Osteocyte (in vitro differentiated cells): ENCODE measurements around the gene HLA-DRA. TPM values are rescaled to one million over a fixed set of nuclear protein-coding genes. Genes with fewer than 3 reads are reported as not detected.

Experiments
- DNase-seq: peaks from one replicate; pipeline ENCODE4 v3.0.0; 2021; ENCODE audit warnings: mixed read lengths; ENCODE audit not compliant: unreplicated experiment; ENCODE audit errors: extremely low spot score
- H3K27ac Mint-ChIP-seq: one replicate; pipeline ENCODE4 v1.8.0; 2021; ENCODE audit warnings: mild to moderate bottlenecking, mixed read lengths; ENCODE audit not compliant: unreplicated experiment
- H3K27me3 Mint-ChIP-seq: one replicate; pipeline ENCODE4 v1.8.0; 2021; ENCODE audit warnings: mixed read lengths; ENCODE audit not compliant: unreplicated experiment
- H3K36me3 Mint-ChIP-seq: one replicate; pipeline ENCODE4 v1.8.0; 2021; ENCODE audit warnings: mixed read lengths; ENCODE audit not compliant: unreplicated experiment
- H3K4me1 Mint-ChIP-seq: one replicate; pipeline ENCODE4 v1.8.0; 2021; ENCODE audit warnings: mixed read lengths; ENCODE audit not compliant: unreplicated experiment
- H3K4me3 Mint-ChIP-seq: one replicate; pipeline ENCODE4 v1.8.0; 2021; ENCODE audit warnings: mild to moderate bottlenecking, moderate library complexity, mixed read lengths; ENCODE audit not compliant: unreplicated experiment
- H3K9me3 Mint-ChIP-seq: one replicate; pipeline ENCODE4 v1.8.0; 2021; ENCODE audit warnings: mixed read lengths; ENCODE audit not compliant: unreplicated experiment
- total RNA-seq: library from RNA; stranded (reverse); gene quantifications from 2 replicates; pipeline ENCODE4 v1.2.1, GENCODE V29; 2021
- TF ChIP-seq, protein P1 (sequence below): fragments of 200-600 bp; sonication (generic); IDR thresholded peaks from 2 replicates; pipeline ENCODE4 v1.5.0; 2021; ENCODE audit warnings: antibody characterized with exemption, mild to moderate bottlenecking, moderate library complexity

HLA-DRA gene
- total RNA-seq, 1 donor from 2014 or later, result not detected

DNA sequence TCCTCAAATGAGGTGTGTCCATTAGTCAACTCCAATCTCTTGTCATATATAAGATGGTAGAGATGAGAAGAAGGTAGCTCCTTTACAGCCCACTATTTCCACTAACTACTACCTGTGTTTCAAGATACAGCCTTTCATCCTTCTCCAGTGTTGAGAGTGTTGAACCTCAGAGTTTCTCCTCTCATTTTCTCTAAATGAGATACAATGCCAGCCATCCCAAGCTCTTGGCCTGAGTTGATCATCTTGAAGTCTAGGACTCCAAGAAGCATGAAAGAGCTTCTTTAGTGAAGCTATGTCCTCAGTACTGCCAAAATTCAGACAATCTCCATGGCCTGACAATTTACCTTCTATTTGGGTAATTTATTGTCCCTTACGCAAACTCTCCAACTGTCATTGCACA, 548 bp upstream of the HLA-DRA start:
- H3K27me3 Mint-ChIP-seq, result peaks cover 5% of the 10 kb centered on the region
- no peaks in the 10 kb centered on the region for H3K9me3 Mint-ChIP-seq
- H3K4me3 Mint-ChIP-seq, result no peak overlapping the region
- no peaks in the 10 kb centered on the region for H3K36me3 Mint-ChIP-seq
- H3K27ac Mint-ChIP-seq, result no peak overlapping the region
- DNase-seq, result no peak
- TF ChIP-seq, protein P1, sequence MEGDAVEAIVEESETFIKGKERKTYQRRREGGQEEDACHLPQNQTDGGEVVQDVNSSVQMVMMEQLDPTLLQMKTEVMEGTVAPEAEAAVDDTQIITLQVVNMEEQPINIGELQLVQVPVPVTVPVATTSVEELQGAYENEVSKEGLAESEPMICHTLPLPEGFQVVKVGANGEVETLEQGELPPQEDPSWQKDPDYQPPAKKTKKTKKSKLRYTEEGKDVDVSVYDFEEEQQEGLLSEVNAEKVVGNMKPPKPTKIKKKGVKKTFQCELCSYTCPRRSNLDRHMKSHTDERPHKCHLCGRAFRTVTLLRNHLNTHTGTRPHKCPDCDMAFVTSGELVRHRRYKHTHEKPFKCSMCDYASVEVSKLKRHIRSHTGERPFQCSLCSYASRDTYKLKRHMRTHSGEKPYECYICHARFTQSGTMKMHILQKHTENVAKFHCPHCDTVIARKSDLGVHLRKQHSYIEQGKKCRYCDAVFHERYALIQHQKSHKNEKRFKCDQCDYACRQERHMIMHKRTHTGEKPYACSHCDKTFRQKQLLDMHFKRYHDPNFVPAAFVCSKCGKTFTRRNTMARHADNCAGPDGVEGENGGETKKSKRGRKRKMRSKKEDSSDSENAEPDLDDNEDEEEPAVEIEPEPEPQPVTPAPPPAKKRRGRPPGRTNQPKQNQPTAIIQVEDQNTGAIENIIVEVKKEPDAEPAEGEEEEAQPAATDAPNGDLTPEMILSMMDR, result no peak
- H3K4me1 Mint-ChIP-seq, result no peaks in the 10 kb centered on the region

DNA sequence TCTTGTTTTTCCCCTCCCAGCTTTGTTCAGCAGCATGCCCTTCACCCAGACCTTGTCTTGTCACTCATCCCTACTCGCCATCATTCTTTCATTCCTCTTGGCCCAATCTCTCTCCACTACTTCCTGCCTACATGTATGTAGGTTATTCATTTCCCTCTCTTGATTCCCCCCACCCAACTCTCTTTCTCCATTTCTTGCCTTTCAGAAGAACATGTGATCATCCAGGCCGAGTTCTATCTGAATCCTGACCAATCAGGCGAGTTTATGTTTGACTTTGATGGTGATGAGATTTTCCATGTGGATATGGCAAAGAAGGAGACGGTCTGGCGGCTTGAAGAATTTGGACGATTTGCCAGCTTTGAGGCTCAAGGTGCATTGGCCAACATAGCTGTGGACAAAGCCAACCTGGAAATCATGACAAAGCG, 2.6 kb downstream of the HLA-DRA start:
- Mint-ChIP-seq H3K9me3 (no peaks in the 10 kb centered on the region), H3K4me3 (no peak overlapping the region), H3K27ac (no peak overlapping the region), H3K4me1 (no peaks in the 10 kb centered on the region), H3K27me3 (no peaks in the 10 kb centered on the region), H3K36me3 (no peaks in the 10 kb centered on the region)
- TF ChIP-seq, protein P1, result no peak
- no peak for DNase-seq

DNA sequence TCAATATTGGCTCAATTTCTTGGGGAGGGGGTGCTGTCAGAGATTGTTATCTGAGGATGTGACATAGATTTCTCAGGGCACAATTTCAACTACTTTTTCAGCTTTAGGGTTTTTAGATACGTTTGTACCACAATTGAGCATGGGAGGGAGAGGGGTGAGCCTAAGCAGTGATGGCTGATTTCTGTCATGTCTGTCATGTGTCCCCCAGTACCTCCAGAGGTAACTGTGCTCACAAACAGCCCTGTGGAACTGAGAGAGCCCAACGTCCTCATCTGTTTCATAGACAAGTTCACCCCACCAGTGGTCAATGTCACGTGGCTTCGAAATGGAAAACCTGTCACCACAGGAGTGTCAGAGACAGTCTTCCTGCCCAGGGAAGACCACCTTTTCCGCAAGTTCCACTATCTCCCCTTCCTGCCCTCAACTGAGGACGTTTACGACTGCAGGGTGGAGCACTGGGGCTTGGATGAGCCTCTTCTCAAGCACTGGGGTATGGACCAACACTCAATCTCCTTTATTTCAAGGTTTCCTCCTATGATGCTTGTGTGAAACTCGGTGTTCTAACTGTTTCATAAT, 3.4 kb downstream of the HLA-DRA start:
- TF ChIP-seq, protein P1, result no peak
- no peaks in the 10 kb centered on the region for H3K36me3 Mint-ChIP-seq
- no peaks in the 10 kb centered on the region for H3K27me3 Mint-ChIP-seq
- no peak overlapping the region for H3K4me3 Mint-ChIP-seq
- no peaks in the 10 kb centered on the region for H3K4me1 Mint-ChIP-seq
- H3K27ac Mint-ChIP-seq, result no peak overlapping the region
- H3K9me3 Mint-ChIP-seq, result no peaks in the 10 kb centered on the region
- DNase-seq, result no peak

DNA sequence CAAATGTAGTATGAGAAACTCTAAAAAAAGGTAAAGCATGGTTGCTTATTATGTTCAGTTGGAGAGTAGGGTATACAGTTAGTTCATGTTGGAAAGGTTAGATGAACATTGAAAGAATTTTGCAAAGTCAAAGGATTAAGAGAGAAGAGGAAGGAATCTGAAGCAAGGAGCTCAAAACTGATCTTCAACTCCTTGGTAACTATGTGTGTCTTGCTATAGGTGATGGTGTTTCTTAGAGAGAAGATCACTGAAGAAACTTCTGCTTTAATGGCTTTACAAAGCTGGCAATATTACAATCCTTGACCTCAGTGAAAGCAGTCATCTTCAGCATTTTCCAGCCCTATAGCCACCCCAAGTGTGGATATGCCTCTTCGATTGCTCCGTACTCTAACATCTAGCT, 4.7 kb downstream of the HLA-DRA start:
- no peak for DNase-seq
- Mint-ChIP-seq H3K27me3 (no peaks in the 10 kb centered on the region), H3K27ac (no peak overlapping the region), H3K4me1 (no peaks in the 10 kb centered on the region), H3K36me3 (no peaks in the 10 kb centered on the region), H3K9me3 (no peaks in the 10 kb centered on the region), H3K4me3 (no peak overlapping the region)
- TF ChIP-seq, protein P1, result no peak

DNA sequence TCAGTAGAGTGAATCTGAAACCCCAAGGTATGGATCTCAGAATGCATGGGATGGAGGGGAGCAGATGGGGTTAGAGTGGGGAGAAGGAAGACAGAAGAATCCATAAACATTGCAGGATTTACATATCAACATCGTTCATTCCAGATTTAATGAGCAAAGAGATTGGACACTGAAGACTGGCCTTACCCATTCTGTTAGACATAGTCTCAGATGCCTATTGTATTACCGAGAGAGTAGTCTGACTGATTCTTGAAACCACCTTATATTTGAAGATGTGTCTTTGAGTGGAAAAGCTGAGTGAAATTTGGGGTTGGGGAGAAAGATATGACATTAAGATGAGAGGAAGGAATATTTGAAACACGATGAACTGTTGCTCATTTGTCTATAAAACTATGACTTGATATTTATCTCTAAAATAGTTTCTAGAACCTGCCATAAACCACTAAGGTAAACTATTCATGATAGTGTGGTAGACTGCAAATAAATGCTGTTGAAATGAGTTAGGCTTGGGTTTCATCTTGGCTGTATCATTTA, 5.7 kb downstream of the HLA-DRA start:
- TF ChIP-seq, protein P1, result no peak
- H3K4me3 Mint-ChIP-seq, result no peak overlapping the region
- no peaks in the 10 kb centered on the region for H3K4me1 Mint-ChIP-seq
- no peaks in the 10 kb centered on the region for H3K36me3 Mint-ChIP-seq
- no peak overlapping the region for H3K27ac Mint-ChIP-seq
- no peaks in the 10 kb centered on the region for H3K9me3 Mint-ChIP-seq
- DNase-seq, result no peak
- H3K27me3 Mint-ChIP-seq, result no peaks in the 10 kb centered on the region
